ENCODE data around the gene TACR1. TPM values are rescaled to one million over a fixed set of nuclear protein-coding genes. Genes with fewer than 3 reads are reported as not detected.

The TACR1 gene
- total RNA-seq, 2 donors from 2014 or later, result not detected

DNA sequence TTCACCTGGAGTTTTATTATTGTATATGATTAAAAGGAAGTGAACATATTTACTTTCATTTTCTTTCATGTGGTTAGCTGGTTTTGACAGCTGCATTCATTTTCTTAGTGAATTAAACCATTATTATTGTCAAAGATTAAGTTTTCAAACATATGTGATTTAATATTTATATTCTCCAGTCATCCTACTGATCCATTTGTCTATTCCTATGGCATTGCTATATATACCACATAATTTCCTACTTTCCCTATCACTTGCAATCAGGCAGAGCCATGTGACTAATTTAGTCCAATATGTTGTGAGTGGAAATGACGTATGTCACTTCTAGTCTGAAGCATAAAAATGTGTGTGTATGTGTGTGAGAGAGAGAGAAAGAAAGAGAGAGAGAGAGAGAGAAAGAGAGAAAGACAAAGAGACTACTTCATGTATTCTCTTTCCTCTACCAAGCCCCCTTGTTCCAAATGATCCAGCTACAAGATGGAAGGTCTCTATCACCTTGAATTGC lies 12.0 kb upstream of the TACR1 start:
- peaks cover 6 to 35% of the 10 kb centered on the region in 2 donors for H3K27me3 Mint-ChIP-seq
- DNase-seq (ENCODE audit: low spot score) (no peak), ATAC-seq (no peak)
- no peak overlapping the region for H3K27ac Mint-ChIP-seq
- H3K4me3 Mint-ChIP-seq, result no peak overlapping the region
- peaks cover 4 to 5% of the 10 kb centered on the region in 2 donors for H3K4me1 Mint-ChIP-seq (ENCODE audit: low read depth in 2 of 2)
- H3K9me3 Mint-ChIP-seq, result peaks cover 3% of the 10 kb centered on the region
- no peaks in the 10 kb centered on the region for H3K36me3 Mint-ChIP-seq

DNA sequence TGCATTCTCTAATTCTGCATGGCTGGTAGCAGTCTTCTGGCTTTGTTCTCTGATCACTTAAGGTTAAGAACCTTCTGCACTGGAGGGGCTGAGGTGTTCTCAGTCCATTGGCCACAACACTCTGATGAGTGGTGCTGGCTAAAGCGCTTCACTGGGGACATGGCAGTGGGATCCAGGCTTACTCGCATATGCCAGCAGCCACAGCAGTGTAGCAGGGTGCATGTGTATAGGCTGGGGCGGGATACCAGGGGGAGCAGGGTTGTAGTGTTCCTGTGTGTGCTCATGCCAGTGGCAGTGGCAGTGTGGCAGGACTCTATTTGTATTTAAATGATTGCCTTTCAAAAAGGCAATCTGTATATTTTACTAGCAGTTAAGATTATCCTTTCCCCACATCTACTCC lies 11.1 kb upstream of the TACR1 start:
- Mint-ChIP-seq H3K9me3 (peaks cover 7% of the 10 kb centered on the region), H3K36me3 (peaks cover 4% of the 10 kb centered on the region), H3K4me1 (ENCODE audit: low read depth in 2 of 2) (peaks cover 4 to 5% of the 10 kb centered on the region in 2 donors), H3K27me3 (peaks cover 10 to 37% of the 10 kb centered on the region in 2 donors), H3K4me3 (no peak overlapping the region), H3K27ac (no peak overlapping the region)
- DNase-seq (ENCODE audit: low spot score), result no peak
- ATAC-seq, result no peak

DNA sequence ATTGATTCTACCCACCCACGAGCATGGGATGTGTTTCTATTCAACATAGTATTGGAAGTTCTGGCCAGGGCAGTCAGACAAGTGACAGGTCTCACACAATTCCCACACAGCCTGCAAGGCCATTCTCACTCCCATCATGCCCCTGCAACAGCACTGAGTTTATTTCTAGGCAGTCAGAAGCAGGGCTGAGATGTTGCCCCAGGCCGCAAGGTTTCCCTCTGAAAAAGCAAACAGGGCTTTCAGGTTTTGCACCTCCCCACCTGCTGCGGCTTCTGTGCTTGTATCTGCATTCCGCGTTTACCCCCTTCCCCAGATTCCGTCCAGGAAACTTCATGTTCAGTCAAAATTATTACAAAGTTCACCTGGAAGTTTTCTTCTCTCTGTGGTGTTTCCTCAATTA lies 9.4 kb upstream of the TACR1 start:
- Mint-ChIP-seq H3K9me3 (peaks cover 11% of the 10 kb centered on the region), H3K27ac (no peak overlapping the region), H3K4me3 (no peak overlapping the region), H3K27me3 (peaks cover 17 to 47% of the 10 kb centered on the region in 2 donors), H3K4me1 (ENCODE audit: low read depth in 2 of 2) (peaks cover 4 to 5% of the 10 kb centered on the region in 2 donors), H3K36me3 (peaks cover 4% of the 10 kb centered on the region)
- no peak for ATAC-seq
- no peak for DNase-seq (ENCODE audit: low spot score)

DNA sequence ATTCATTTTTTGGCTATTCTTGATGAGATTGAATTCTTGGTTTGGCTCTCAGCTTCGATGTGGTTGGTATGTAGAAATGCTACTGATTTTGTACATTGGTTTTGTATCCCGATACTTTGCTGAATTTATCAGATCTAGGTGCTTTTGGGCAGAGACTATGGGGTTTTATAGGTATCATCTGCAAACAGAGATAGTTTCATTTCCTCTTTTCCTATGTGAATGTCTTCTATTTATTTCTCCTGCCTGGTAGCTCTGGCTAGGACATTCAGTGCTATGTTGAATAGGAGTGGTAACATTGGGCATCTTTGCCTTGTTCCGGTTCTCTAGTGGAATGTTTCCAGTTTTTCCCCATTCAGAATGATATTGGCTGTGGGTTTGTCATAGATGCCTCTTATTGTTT lies 5.5 kb upstream of the TACR1 start:
- ATAC-seq (no peak), DNase-seq (ENCODE audit: low spot score) (no peak)
- no peak overlapping the region for H3K4me3 Mint-ChIP-seq
- H3K9me3 Mint-ChIP-seq, result peaks cover 7% of the 10 kb centered on the region
- H3K27ac Mint-ChIP-seq, result no peak overlapping the region
- peaks cover 30 to 64% of the 10 kb centered on the region in 2 donors for H3K27me3 Mint-ChIP-seq
- no peaks in the 10 kb centered on the region for H3K4me1 Mint-ChIP-seq (ENCODE audit: low read depth in 2 of 2)
- peaks cover 4% of the 10 kb centered on the region for H3K36me3 Mint-ChIP-seq

DNA sequence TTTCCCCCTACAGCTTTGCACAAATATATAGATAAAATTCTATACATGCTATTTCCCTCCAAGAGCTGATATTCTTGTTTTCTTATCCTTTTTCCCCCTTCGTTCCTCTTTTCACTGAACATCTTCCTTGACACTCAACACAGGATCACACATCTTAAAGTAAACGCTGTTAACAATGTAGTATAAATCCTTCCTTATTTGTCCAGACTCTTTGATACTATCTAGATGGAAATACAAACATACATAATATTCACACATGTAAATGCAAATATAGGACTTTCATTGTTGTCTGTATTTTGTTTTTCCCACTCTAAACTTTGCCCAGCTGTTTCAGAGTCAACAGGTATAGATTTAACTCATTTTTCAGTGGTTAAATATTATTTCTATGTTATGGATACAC lies 3.0 kb upstream of the TACR1 start:
- no peak for DNase-seq (ENCODE audit: low spot score)
- ATAC-seq, result no peak
- Mint-ChIP-seq H3K4me3 (no peak overlapping the region), H3K9me3 (peaks cover 7% of the 10 kb centered on the region), H3K27ac (no peak overlapping the region), H3K4me1 (ENCODE audit: low read depth in 2 of 2) (no peaks in the 10 kb centered on the region), H3K27me3 (peaks cover 37 to 68% of the 10 kb centered on the region in 2 donors), H3K36me3 (peaks cover 4% of the 10 kb centered on the region)

DNA sequence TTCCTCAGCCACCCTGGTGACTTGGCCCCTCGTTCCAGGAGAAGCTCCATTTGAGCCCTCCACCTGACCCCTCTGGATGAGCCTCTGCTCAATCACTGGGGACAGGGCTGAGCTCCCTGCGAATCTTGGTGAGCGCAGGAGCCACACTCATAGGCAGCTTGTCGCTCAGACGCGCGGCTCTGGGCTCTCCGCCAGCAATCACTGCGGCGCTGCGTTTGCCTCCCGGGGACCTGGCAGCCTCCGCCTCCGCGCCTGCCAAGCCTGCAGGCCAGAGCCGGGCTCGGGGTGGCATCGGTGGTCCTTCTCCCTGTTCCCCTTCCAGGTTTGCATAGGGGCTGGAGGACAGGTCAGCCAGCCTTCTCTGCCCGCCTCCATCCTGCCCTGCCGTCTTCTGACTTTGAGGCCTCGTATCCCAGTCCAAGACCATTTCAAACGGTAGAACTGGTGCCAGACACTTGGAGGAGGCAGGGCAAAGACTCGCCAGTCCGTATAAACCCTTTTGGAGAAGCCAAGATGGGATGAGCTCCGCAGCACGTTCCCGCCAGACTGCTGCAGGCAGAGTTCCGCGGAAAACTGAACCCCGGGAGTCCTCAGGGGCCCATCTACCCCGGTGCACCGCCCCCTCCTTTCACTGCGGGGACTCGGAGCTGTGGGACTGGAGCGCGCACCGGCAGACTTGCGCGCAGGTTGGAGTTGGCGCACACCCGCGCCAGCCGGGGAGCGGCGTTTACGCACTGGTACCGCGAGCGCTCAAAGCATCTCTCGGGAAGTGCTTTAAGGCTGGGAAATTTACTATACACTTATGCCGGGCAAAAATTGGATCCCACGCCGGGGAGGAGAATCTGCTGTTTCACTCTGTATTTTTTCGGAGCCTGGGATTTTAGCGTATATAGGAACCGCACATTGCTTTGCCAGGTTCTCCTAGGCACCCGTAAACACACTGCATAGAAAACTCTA lies 1.1 kb upstream of the TACR1 start:
- H3K36me3 Mint-ChIP-seq, result no peaks in the 10 kb centered on the region
- no peak overlapping the region for H3K4me3 Mint-ChIP-seq
- peaks cover 37 to 68% of the 10 kb centered on the region in 2 donors for H3K27me3 Mint-ChIP-seq
- no peaks in the 10 kb centered on the region for H3K4me1 Mint-ChIP-seq (ENCODE audit: low read depth in 2 of 2)
- ATAC-seq, result no peak
- peaks cover 3% of the 10 kb centered on the region for H3K9me3 Mint-ChIP-seq
- no peak overlapping the region for H3K27ac Mint-ChIP-seq
- DNase-seq (ENCODE audit: low spot score), result no peak

DNA sequence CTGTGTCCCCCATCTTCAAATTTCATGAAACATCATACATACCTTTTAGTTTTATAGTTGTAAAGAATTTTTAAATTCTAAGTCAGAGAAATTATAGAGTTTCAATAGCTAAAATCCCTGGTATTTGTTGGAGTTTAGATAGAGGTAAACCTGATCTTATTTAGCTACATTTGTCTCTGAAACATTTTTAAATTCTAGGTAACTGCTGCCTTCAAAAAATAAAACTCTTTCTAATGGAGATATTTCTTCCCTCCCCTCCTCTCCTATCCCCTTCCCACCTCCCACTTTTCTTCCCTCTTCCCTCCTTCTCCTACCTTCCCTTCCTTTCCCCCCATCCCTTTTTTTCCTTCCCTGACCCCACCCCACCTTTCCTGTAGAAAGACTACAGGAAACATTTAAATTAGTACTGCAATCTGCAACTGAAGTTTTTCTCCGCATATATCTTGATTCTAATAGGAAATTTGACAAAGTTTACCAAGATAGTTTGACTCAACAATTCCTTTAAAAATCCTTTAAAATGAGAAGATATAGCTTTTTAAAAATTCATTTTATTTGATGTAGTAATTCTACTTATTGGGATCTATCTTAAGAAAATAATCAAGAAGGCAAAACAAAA lies 4.1 kb downstream of the TACR1 start:
- Mint-ChIP-seq H3K4me3 (no peak overlapping the region), H3K27ac (no peak overlapping the region), H3K9me3 (no peaks in the 10 kb centered on the region), H3K4me1 (ENCODE audit: low read depth in 2 of 2) (no peaks in the 10 kb centered on the region), H3K36me3 (no peaks in the 10 kb centered on the region), H3K27me3 (peaks cover 28 to 41% of the 10 kb centered on the region in 2 donors)
- ATAC-seq (no peak), DNase-seq (ENCODE audit: low spot score) (no peak)

GRCh38 chr2:75194184-75194868 lies 5.0 kb downstream of the TACR1 start:
- H3K9me3 Mint-ChIP-seq, result no peaks in the 10 kb centered on the region
- no peaks in the 10 kb centered on the region for H3K36me3 Mint-ChIP-seq
- H3K4me1 Mint-ChIP-seq (ENCODE audit: low read depth in 2 of 2), result no peaks in the 10 kb centered on the region
- H3K27ac Mint-ChIP-seq, result no peak overlapping the region
- H3K4me3 Mint-ChIP-seq, result no peak overlapping the region
- DNase-seq (ENCODE audit: low spot score), result no peak
- peaks cover 28 to 41% of the 10 kb centered on the region in 2 donors for H3K27me3 Mint-ChIP-seq
- no peak for ATAC-seq

- Mint-ChIP-seq H3K27ac (no peak overlapping the region), H3K4me1 (ENCODE audit: low read depth in 2 of 2) (no peaks in the 10 kb centered on the region), H3K9me3 (no peaks in the 10 kb centered on the region), H3K27me3 (peaks cover 21 to 38% of the 10 kb centered on the region in 2 donors), H3K4me3 (no peak overlapping the region), H3K36me3 (no peaks in the 10 kb centered on the region)
- ATAC-seq, result no peak
- DNase-seq (ENCODE audit: low spot score), result no peak
These were observed 6.8 kb downstream of the TACR1 start for GRCh38 chr2:75192496-75192895.

GRCh38 chr2:75190271-75190990 lies 8.9 kb downstream of the TACR1 start:
- DNase-seq (ENCODE audit: low spot score) (no peak), ATAC-seq (no peak)
- Mint-ChIP-seq H3K36me3 (no peaks in the 10 kb centered on the region), H3K27ac (no peak overlapping the region), H3K9me3 (no peaks in the 10 kb centered on the region), H3K4me1 (ENCODE audit: low read depth in 2 of 2) (no peaks in the 10 kb centered on the region), H3K27me3 (peaks cover 15 to 19% of the 10 kb centered on the region in 2 donors), H3K4me3 (no peak overlapping the region)

GRCh38 chr2:75186821-75187220 lies 12.5 kb downstream of the TACR1 start:
- Mint-ChIP-seq H3K4me1 (ENCODE audit: low read depth in 2 of 2) (no peaks in the 10 kb centered on the region), H3K9me3 (no peaks in the 10 kb centered on the region), H3K4me3 (no peak overlapping the region), H3K27ac (no peak overlapping the region), H3K27me3 (peaks cover 5 to 15% of the 10 kb centered on the region in 2 donors), H3K36me3 (no peaks in the 10 kb centered on the region)
- DNase-seq (ENCODE audit: low spot score) (no peak), ATAC-seq (no peak)

DNA sequence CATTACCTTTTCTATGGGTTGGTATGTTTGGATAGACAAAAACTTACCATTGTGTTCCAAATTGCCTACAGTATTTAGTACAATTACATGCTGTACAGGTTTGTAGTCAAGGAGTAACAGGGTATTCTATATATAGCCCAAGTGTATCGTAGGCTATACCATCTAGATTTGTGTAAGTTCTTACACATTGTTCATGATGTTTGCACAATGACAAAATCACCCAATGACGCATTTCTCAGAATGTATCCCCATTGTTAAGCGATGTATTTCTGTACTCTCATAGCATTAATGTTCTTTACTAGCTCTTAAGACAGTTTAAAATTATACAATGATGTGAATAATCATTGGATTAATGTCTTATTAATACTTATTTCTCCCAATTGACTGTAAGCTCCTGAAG lies 16.7 kb downstream of the TACR1 start:
- no peak for ATAC-seq
- DNase-seq (ENCODE audit: low spot score), result no peak
- Mint-ChIP-seq H3K27ac (no peak overlapping the region), H3K27me3 (peaks cover 0 to 6% of the 10 kb centered on the region in 2 donors), H3K4me1 (ENCODE audit: low read depth in 2 of 2) (no peaks in the 10 kb centered on the region), H3K9me3 (no peaks in the 10 kb centered on the region), H3K4me3 (no peak overlapping the region), H3K36me3 (no peaks in the 10 kb centered on the region)

- Mint-ChIP-seq H3K4me1 (ENCODE audit: low read depth in 2 of 2) (no peaks in the 10 kb centered on the region), H3K27me3 (peaks cover 0 to 9% of the 10 kb centered on the region in 2 donors), H3K9me3 (no peaks in the 10 kb centered on the region), H3K4me3 (no peak overlapping the region), H3K36me3 (no peaks in the 10 kb centered on the region), H3K27ac (no peak overlapping the region)
- DNase-seq (ENCODE audit: low spot score) (no peak), ATAC-seq (no peak)
These were observed 18.8 kb downstream of the TACR1 start for GRCh38 chr2:75180476-75180875.

Data from natural killer cell treated with Interleukin-12 subunit alpha and Interleukin-12 subunit beta and Interleukin-15 and Interleukin-18, amount 100 ng/mL, for 72 hours (primary cell).